GM23248 (cell line): ENCODE results near the gene POP7. TPM values are rescaled to one million over a fixed set of nuclear protein-coding genes. Genes with fewer than 3 reads are reported as not detected.

Source experiments
- DNase-seq: peaks from one replicate; pipeline ENCODE4 v3.0.0-alpha.2; 2015
- H2AFZ ChIP-seq: fragments of 200-600 bp; sonication (generic); 2 replicates; pipeline ENCODE4 v1.6.1; 2016; ENCODE audit warnings: antibody characterized with exemption
- H3F3A ChIP-seq: fragments of 200-600 bp; sonication (generic); 2 replicates; pipeline ENCODE4 v1.6.1; 2016; ENCODE audit warnings: mild to moderate bottlenecking, antibody characterized with exemption, mixed run types; ENCODE audit not compliant: insufficient read depth
- H3K27ac ChIP-seq: fragments of 200-600 bp; sonication (generic); 2 replicates; pipeline ENCODE4 v1.5.1; 2016; ENCODE audit warnings: mild to moderate bottlenecking
- H3K27me3 ChIP-seq: fragments of 200-600 bp; sonication (generic); replicated peaks from 2 replicates; pipeline ENCODE4 v1.6.1; 2016; ENCODE audit warnings: mild to moderate bottlenecking; ENCODE audit not compliant: insufficient read depth
- H3K36me3 ChIP-seq: fragments of 200-600 bp; sonication (generic); 2 replicates; pipeline ENCODE4 v1.6.1; 2016; ENCODE audit warnings: low read depth, mild to moderate bottlenecking
- H3K4me1 ChIP-seq: fragments of 200-600 bp; sonication (generic); 2 replicates; pipeline ENCODE4 v1.6.1; 2016; ENCODE audit warnings: mild to moderate bottlenecking; ENCODE audit not compliant: insufficient read depth
- H3K4me2 ChIP-seq: fragments of 200-600 bp; sonication (generic); one replicate; pipeline ENCODE4 v1.6.1; 2016; ENCODE audit warnings: mild to moderate bottlenecking; ENCODE audit not compliant: unreplicated experiment
- H3K4me3 ChIP-seq: fragments of 200-600 bp; sonication (generic); 2 replicates; pipeline ENCODE4 v1.5.1; 2016; ENCODE audit warnings: mild to moderate bottlenecking
- H3K79me2 ChIP-seq: fragments of 200-600 bp; sonication (generic); 2 replicates; pipeline ENCODE4 v1.6.1; 2016; ENCODE audit warnings: mild to moderate bottlenecking; ENCODE audit not compliant: insufficient read depth
- H3K9ac ChIP-seq: fragments of 200-600 bp; sonication (generic); 2 replicates; pipeline ENCODE4 v1.6.1; 2016; ENCODE audit warnings: mild to moderate bottlenecking
- H3K9me2 ChIP-seq: fragments of 200-600 bp; sonication (generic); 2 replicates; pipeline ENCODE4 v1.6.1; 2016; ENCODE audit warnings: mixed run types, mild to moderate bottlenecking, moderate library complexity; ENCODE audit not compliant: insufficient read depth
- H3K9me3 ChIP-seq: fragments of 200-600 bp; sonication (generic); one replicate; pipeline ENCODE4 v1.6.1; 2017; ENCODE audit warnings: low read depth
- H4K20me1 ChIP-seq: fragments of 200-600 bp; sonication (generic); 2 replicates; pipeline ENCODE4 v1.6.0; 2016; ENCODE audit not compliant: insufficient read depth
- EZH2 ChIP-seq: fragments of 200-600 bp; sonication (generic); IDR thresholded peaks from 2 replicates; pipeline ENCODE4 v1.6.1; 2018; ENCODE audit warnings: antibody characterized with exemption, mild to moderate bottlenecking; ENCODE audit not compliant: insufficient read depth, poor library complexity, severe bottlenecking
- EZH2phosphoT487 ChIP-seq: fragments of 200-600 bp; sonication (generic); IDR thresholded peaks from 2 replicates; pipeline ENCODE4 v1.6.1; 2018; ENCODE audit warnings: antibody characterized with exemption, moderate library complexity, mild to moderate bottlenecking, low read depth; ENCODE audit not compliant: insufficient read depth
- WGBS, 2 experiments: methylation state at CpG; one replicate each; pipeline ENCODE4 v1.1.6; 2015 to 2017; ENCODE audit warnings: low lambda C conversion rate in 2 of 2, low coverage in 1 of 2; ENCODE audit errors: missing lambda C conversion rate in 2 of 2; 5-methylcytosine and 5-hydroxymethylcytosine counted together
- in situ Hi-C: fragments of 300-500 bp; cut with MboI; formaldehyde crosslinking; loops from 2 replicates; pipeline ENCODE4 v1.15.0; 2020
- polyA plus RNA-seq: library from polyadenylated mRNA; unstranded; fragments of >200 nt; fragmentation: Nextera tagmentation; extraction: Ambion mirVana; gene quantifications from 2 replicates; pipeline ENCODE4 v1.2.1, GENCODE V29; 2016
- total RNA-seq: library from RNA; depleted of rRNA; stranded (reverse); fragments of >200 nt; shearing (Covaris generic); gene quantifications from 2 replicates; pipeline ENCODE4 v1.2.3, GENCODE V29; 2014

POP7 gene
- total and polyA plus RNA-seq, 2 experiments from 2014 or later = 31.3 to 63.4 TPM

DNA sequence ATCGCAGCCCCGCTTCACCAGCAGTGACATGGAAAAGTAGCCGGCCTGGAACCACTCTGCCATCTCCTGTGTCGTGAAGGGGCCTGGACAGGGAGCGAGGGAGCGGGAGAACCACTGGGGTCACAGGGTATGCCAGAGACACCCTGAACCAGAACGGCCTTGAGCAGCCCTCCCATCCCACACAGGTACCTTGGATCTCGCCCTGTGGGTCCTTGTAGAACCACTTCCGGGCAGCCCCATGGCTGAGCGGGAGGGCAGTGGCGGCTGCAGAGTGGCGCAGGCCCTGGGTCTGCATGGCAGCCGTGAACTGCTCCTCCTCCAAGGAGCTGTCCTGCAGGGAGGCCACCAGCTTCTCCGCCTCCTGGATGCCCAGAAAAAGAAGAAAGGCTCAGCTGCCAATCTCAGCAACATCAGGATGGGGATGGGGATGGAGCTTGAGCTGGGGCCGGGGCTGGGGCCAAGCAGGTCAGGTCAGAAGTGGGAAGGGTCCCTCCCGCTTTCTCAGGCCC lies 21.3 kb upstream of the POP7 start:
- TF ChIP-seq EZH2phosphoT487 = no peak
- TF ChIP-seq EZH2 = no peak
- H2AFZ ChIP-seq = no peak overlapping the region
- no peak for DNase-seq
- H3F3A ChIP-seq = no peaks in the 10 kb centered on the region
- WGBS, 2 experiments = 93 to 94% methylated on average over 9 to 16 of the region's 16 CpGs
- H3K4me3 ChIP-seq = no peak overlapping the region
- H3K4me1 ChIP-seq = 0 out of 2 replicates have a peak, but pooled peaks cover 8% of the 10 kb centered on the region
- H3K4me2 ChIP-seq = no peak overlapping the region
- in situ Hi-C loops = no loop called here
- H4K20me1 ChIP-seq = no peaks in the 10 kb centered on the region; the same call in 1 of the 2 replicates
- peaks cover 19% of the 10 kb centered on the region for H3K79me2 ChIP-seq
- no peaks in the 10 kb centered on the region for H3K9me3 ChIP-seq
- no peaks in the 10 kb centered on the region for H3K27me3 ChIP-seq
- no peaks in the 10 kb centered on the region; the same call in 1 of the 2 replicates for H3K36me3 ChIP-seq
- H3K27ac ChIP-seq = no peak overlapping the region
- no peak overlapping the region for H3K9ac ChIP-seq
- H3K9me2 ChIP-seq = no peaks in the 10 kb centered on the region

DNA sequence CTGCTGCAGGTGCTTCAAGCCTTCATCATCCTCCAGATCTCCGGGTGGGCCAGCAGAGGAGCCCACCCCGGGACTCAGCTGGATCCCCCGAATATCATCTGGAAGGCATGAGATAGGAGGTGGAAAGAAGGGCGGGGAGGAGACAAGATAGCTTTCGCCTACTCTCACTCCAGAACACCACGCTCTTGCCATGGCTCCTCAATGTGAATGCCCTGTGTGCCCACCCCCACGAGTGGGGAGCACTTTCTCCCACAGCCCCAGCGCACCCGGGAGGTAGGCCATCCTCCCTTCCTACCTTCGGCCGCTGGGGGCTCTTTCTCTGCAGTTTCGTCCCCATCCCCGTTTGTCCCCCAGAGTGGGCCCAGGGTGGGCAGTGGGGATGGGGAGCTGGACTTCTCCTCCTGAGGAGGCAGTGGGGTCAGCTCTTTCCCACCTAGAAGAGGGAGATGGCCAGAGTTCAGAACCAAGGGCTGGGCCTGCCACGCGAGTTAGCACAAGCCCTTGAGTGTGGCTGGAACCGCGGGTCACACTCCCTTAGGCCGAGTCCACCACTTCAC lies 20.8 kb upstream of the POP7 start:
- DNase-seq = no peak
- Histone ChIP-seq H3K4me1 (0 out of 2 replicates have a peak, but pooled peaks cover 8% of the 10 kb centered on the region), H3K9me3 (no peaks in the 10 kb centered on the region), H3F3A (no peaks in the 10 kb centered on the region), H3K79me2 (peaks cover 25% of the 10 kb centered on the region), H3K27me3 (no peaks in the 10 kb centered on the region), H4K20me1 (no peaks in the 10 kb centered on the region; the same call in 1 of the 2 replicates), H3K4me3 (no peak overlapping the region), H3K4me2 (no peak overlapping the region), H2AFZ (no peak overlapping the region), H3K27ac (no peak overlapping the region), H3K36me3 (no peaks in the 10 kb centered on the region; the same call in 1 of the 2 replicates), H3K9ac (no peak overlapping the region), H3K9me2 (no peaks in the 10 kb centered on the region)
- WGBS, 2 experiments = 88 to 90% methylated on average over 18 of the region's 18 CpGs
- no peak for TF ChIP-seq EZH2phosphoT487
- TF ChIP-seq EZH2 = no peak
- in situ Hi-C loops = no loop called here

DNA sequence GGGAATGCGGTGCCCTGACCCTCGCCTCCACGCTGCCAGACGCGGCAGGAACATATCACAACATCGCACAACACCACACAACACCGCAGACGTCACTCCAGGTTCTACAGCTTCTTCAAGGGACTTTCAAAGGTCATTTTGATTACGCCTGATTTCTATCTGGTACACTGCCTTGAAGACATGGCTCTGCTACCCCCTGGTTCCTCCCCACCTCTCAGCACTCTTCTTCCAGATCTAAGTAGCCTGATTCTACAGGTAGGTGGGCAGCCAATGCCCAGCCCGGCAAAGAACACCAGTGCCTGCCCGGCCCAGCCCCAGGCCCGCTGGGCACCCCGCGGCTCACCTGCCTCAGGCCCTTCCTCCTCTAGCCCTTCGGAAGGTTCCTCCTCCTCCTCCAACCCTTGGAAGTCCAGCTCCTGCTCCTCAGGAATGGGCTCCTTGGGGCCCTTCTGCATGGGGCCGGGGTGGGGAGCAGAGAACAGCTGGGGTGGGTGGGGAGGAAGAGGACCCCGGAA lies 20.2 kb upstream of the POP7 start:
- Histone ChIP-seq H4K20me1 (peaks cover under 1% of the 10 kb centered on the region; the same call in 1 of the 2 replicates), H3K9me2 (no peaks in the 10 kb centered on the region), H3K27ac (no peak overlapping the region), H2AFZ (no peak overlapping the region), H3K9me3 (no peaks in the 10 kb centered on the region), H3K27me3 (no peaks in the 10 kb centered on the region), H3K4me3 (no peak overlapping the region), H3K4me2 (no peak overlapping the region), H3F3A (no peaks in the 10 kb centered on the region), H3K9ac (no peak overlapping the region), H3K4me1 (0 out of 2 replicates have a peak, but pooled peaks cover 8% of the 10 kb centered on the region), H3K36me3 (no peaks in the 10 kb centered on the region; the same call in 1 of the 2 replicates), H3K79me2 (peaks cover 30% of the 10 kb centered on the region)
- TF ChIP-seq EZH2phosphoT487 = no peak
- TF ChIP-seq EZH2 = no peak
- in situ Hi-C loops = no loop called here
- 87 to 89% methylated on average over 16 to 17 of the region's 17 CpGs for WGBS, 2 experiments
- DNase-seq = no peak

DNA sequence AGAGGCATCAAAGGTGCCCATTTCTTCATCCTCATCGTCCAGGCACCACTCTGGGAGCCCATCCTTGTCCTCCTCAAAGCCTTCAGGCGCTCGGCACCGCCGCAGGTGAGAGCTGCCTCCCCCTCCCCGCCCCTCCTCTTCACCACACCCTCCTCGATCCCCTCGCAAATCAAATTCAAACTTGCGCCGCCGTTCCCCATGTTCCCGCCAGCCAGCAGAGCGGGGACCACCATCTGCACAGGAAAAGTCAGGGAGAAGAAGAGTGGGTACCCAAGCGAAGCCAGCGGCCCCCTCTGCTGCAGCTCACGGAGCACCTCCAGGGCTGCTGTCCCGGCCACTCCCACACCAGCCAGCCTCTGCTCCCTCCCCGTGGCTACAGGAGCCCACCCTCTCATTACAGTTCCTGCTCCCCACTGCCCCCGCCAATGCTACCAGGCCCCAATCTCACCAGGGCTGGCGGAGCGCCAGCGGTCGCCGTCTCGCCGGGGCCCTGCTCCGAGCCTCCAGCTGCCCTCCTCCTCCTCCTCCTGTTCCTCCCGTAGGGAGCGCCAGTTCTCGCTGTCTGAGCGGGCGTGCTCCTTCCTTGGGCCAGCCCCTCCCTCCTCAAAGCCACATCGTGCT lies 19.6 kb upstream of the POP7 start:
- no peaks in the 10 kb centered on the region for H3K27me3 ChIP-seq
- H3F3A ChIP-seq = no peaks in the 10 kb centered on the region
- no peaks in the 10 kb centered on the region for H3K9me2 ChIP-seq
- no peaks in the 10 kb centered on the region for H3K9me3 ChIP-seq
- no peak overlapping the region for H3K4me3 ChIP-seq
- no peak overlapping the region for H3K27ac ChIP-seq
- H3K36me3 ChIP-seq = no peaks in the 10 kb centered on the region; the same call in 1 of the 2 replicates
- H2AFZ ChIP-seq = no peak overlapping the region
- peaks cover 6% of the 10 kb centered on the region; the same call in 1 of the 2 replicates for H4K20me1 ChIP-seq
- 90% methylated on average over 21 to 33 of the region's 33 CpGs for WGBS, 2 experiments
- in situ Hi-C loops = no loop called here
- H3K9ac ChIP-seq = no peak overlapping the region
- H3K79me2 ChIP-seq = peaks cover 37% of the 10 kb centered on the region
- H3K4me2 ChIP-seq = no peak overlapping the region
- no peak for TF ChIP-seq EZH2phosphoT487
- TF ChIP-seq EZH2 = no peak
- DNase-seq = no peak
- H3K4me1 ChIP-seq = 0 out of 2 replicates have a peak, but pooled peaks cover 8% of the 10 kb centered on the region
